Frontal cortex (tissue), 4 donors: Measurements from ENCODE around the gene TNFRSF4. TPM values are rescaled to one million over a fixed set of nuclear protein-coding genes. Genes with fewer than 3 reads are reported as not detected.

Experiments
- DNase-seq, 2 donors: peaks; one replicate each; pipeline ENCODE4 v3.0.0; 2012; ENCODE audit warnings: low spot score in 2 of 2
- FAIRE-seq: peaks from 2 replicates; lab custom pipeline; 2012; peaks lifted over from hg19 to GRCh38; lab: Jason Lieb, UNC
- total RNA-seq: library from RNA; depleted of rRNA; stranded (reverse); fragments of >200 nt; gene quantifications from one replicate; pipeline ENCODE4 v1.2.3, GENCODE V29; 2014
- donor health status: control.
- donor health status: control.
- donor health status: control.

TNFRSF4 gene
- total RNA-seq, 1 donor from 2014 or later, result not detected

GRCh38 chr1:1235016-1235744 lies 21.2 kb upstream of the TNFRSF4 start:
- no peak for FAIRE-seq

GRCh38 chr1:1234180-1234808 lies 20.3 kb upstream of the TNFRSF4 start:
- DNase-seq (no peak), FAIRE-seq (no peak)

More at GRCh38 chr1:1235016-1235744, 21.2 kb upstream of the TNFRSF4 start:
- no peak for DNase-seq

GRCh38 chr1:1233567-1233892 lies 19.6 kb upstream of the TNFRSF4 start:
- no peak for FAIRE-seq

GRCh38 chr1:1232796-1233566 lies 19.0 kb upstream of the TNFRSF4 start:
- DNase-seq (no peak), FAIRE-seq (no peak)

More at GRCh38 chr1:1233567-1233892, 19.6 kb upstream of the TNFRSF4 start:
- DNase-seq, result no peak

- no peak for DNase-seq
- FAIRE-seq, result no peak
These were observed 18.3 kb upstream of the TNFRSF4 start, which contains the start of gene B3GALT6 for GRCh38 chr1:1232208-1232795. Gene B3GALT6, plus strand, starts transcription at chr1:1232237. Its CDS starts 42 bp downstream, at chr1:1232279.

- FAIRE-seq (no peak), DNase-seq (peak; percentile 100)
These were observed 17.7 kb upstream of the TNFRSF4 start, which contains the start of gene SDF4 for GRCh38 chr1:1231400-1232207. Gene SDF4, minus strand, starts transcription at chr1:1232001. Its CDS starts 3,229 bp downstream, at chr1:1228772.

GRCh38 chr1:1230656-1231399 lies 16.9 kb upstream of the TNFRSF4 start:
- FAIRE-seq, result no peak
- no peak for DNase-seq

GRCh38 chr1:1229770-1230169 lies 15.8 kb upstream of the TNFRSF4 start:
- FAIRE-seq, result no peak
- no peak for DNase-seq

GRCh38 chr1:1228596-1229321 lies 14.8 kb upstream of the TNFRSF4 start:
- DNase-seq (no peak), FAIRE-seq (no peak)

GRCh38 chr1:1228187-1228586 lies 14.2 kb upstream of the TNFRSF4 start:
- no peak for DNase-seq
- FAIRE-seq, result no peak

- DNase-seq, result no peak
- no peak for FAIRE-seq
These were observed 13.4 kb upstream of the TNFRSF4 start for GRCh38 chr1:1227386-1227785.

- FAIRE-seq (no peak), DNase-seq (no peak)
These were observed 12.8 kb upstream of the TNFRSF4 start for GRCh38 chr1:1226566-1227362.

GRCh38 chr1:1225913-1226312 lies 12.0 kb upstream of the TNFRSF4 start:
- DNase-seq (no peak), FAIRE-seq (no peak)

GRCh38 chr1:1225238-1225845 lies 11.4 kb upstream of the TNFRSF4 start:
- FAIRE-seq, result no peak
- no peak for DNase-seq

- FAIRE-seq (no peak), DNase-seq (no peak)
These were observed 9.9 kb upstream of the TNFRSF4 start for GRCh38 chr1:1223891-1224290.

GRCh38 chr1:1223321-1223720 lies 9.4 kb upstream of the TNFRSF4 start:
- DNase-seq, result no peak
- no peak for FAIRE-seq
